Measurements from ENCODE around the gene KSR1.
"Not testable (repeated sequence)": the region's sequence is repeated elsewhere in the genome, so short reads cannot be mapped to it uniquely, and the experiment has no call there.

KSR1 gene

GRCh38 chr17:27631897-27632725 is 175.9 kb downstream of the KSR1 start:
- no peak overlapping the region for H3K27ac ChIP-seq (ENCODE audit: low read depth, low read length)
- H3K4me1 ChIP-seq (ENCODE audit: control insufficient read depth, insufficient read depth, low read length), result no peaks in the 10 kb centered on the region; the same call in 1 of the 2 replicates
- no peaks in the 10 kb centered on the region for H3K9me3 ChIP-seq (ENCODE audit: control insufficient read depth, insufficient read depth, low read depth, low read length)
- H3K36me3 ChIP-seq (ENCODE audit: control insufficient read depth, insufficient read depth, low read length), result no peaks in the 10 kb centered on the region
- H3K27me3 ChIP-seq (ENCODE audit: control insufficient read depth, insufficient read depth, low read length), result no peaks in the 10 kb centered on the region
- H3K4me3 ChIP-seq (ENCODE audit: low read depth, low read length), result no peak overlapping the region
- no peak overlapping the region for H3K9ac ChIP-seq (ENCODE audit: low read length)

GRCh38 chr17:27632766-27633165 is 176.5 kb downstream of the KSR1 start:
- not testable (repeated sequence) for H3K27ac ChIP-seq (ENCODE audit: low read depth, low read length); H3K9me3 ChIP-seq (ENCODE audit: control insufficient read depth, insufficient read depth, low read depth, low read length); H3K9ac ChIP-seq (ENCODE audit: low read length); H3K36me3 ChIP-seq (ENCODE audit: control insufficient read depth, insufficient read depth, low read length); H3K27me3 ChIP-seq (ENCODE audit: control insufficient read depth, insufficient read depth, low read length); H3K4me1 ChIP-seq (ENCODE audit: control insufficient read depth, insufficient read depth, low read length); H3K4me3 ChIP-seq (ENCODE audit: low read depth, low read length)

- H3K27ac ChIP-seq (ENCODE audit: low read depth, low read length), result no peak overlapping the region
These were observed 177.2 kb downstream of the KSR1 start for GRCh38 chr17:27633312-27634025.

GRCh38 chr17:27634026-27634335 is 177.7 kb downstream of the KSR1 start:
- no peak overlapping the region for H3K4me3 ChIP-seq (ENCODE audit: low read depth, low read length)
- no peak overlapping the region for H3K9ac ChIP-seq (ENCODE audit: low read length)
- no peaks in the 10 kb centered on the region; the same call in 1 of the 2 replicates for H3K4me1 ChIP-seq (ENCODE audit: control insufficient read depth, insufficient read depth, low read length)
- H3K9me3 ChIP-seq (ENCODE audit: control insufficient read depth, insufficient read depth, low read depth, low read length), result no peaks in the 10 kb centered on the region
- H3K27me3 ChIP-seq (ENCODE audit: control insufficient read depth, insufficient read depth, low read length), result no peaks in the 10 kb centered on the region
- no peaks in the 10 kb centered on the region for H3K36me3 ChIP-seq (ENCODE audit: control insufficient read depth, insufficient read depth, low read length)
- no peak overlapping the region for H3K27ac ChIP-seq (ENCODE audit: low read depth, low read length)

More at GRCh38 chr17:27633312-27634025, 177.2 kb downstream of the KSR1 start:
- no peaks in the 10 kb centered on the region for H3K27me3 ChIP-seq (ENCODE audit: control insufficient read depth, insufficient read depth, low read length)
- no peak overlapping the region for H3K9ac ChIP-seq (ENCODE audit: low read length)
- H3K36me3 ChIP-seq (ENCODE audit: control insufficient read depth, insufficient read depth, low read length), result no peaks in the 10 kb centered on the region
- H3K9me3 ChIP-seq (ENCODE audit: control insufficient read depth, insufficient read depth, low read depth, low read length), result no peaks in the 10 kb centered on the region
- no peaks in the 10 kb centered on the region; the same call in 1 of the 2 replicates for H3K4me1 ChIP-seq (ENCODE audit: control insufficient read depth, insufficient read depth, low read length)
- H3K4me3 ChIP-seq (ENCODE audit: low read depth, low read length), result no peak overlapping the region

- Histone ChIP-seq H3K9me3 (ENCODE audit: control insufficient read depth, insufficient read depth, low read depth, low read length) (no peaks in the 10 kb centered on the region), H3K27me3 (ENCODE audit: control insufficient read depth, insufficient read depth, low read length) (no peaks in the 10 kb centered on the region), H3K4me1 (ENCODE audit: control insufficient read depth, insufficient read depth, low read length) (no peaks in the 10 kb centered on the region; the same call in 1 of the 2 replicates), H3K36me3 (ENCODE audit: control insufficient read depth, insufficient read depth, low read length) (no peaks in the 10 kb centered on the region), H3K27ac (ENCODE audit: low read depth, low read length) (no peak overlapping the region), H3K4me3 (ENCODE audit: low read depth, low read length) (no peak overlapping the region), H3K9ac (ENCODE audit: low read length) (no peak overlapping the region)
These were observed 178.5 kb downstream of the KSR1 start for GRCh38 chr17:27634776-27635175.

- H3K4me3 ChIP-seq (ENCODE audit: low read depth, low read length), result no peak overlapping the region
- H3K4me1 ChIP-seq (ENCODE audit: control insufficient read depth, insufficient read depth, low read length), result no peaks in the 10 kb centered on the region; the same call in 1 of the 2 replicates
- no peak overlapping the region for H3K27ac ChIP-seq (ENCODE audit: low read depth, low read length)
- no peaks in the 10 kb centered on the region for H3K27me3 ChIP-seq (ENCODE audit: control insufficient read depth, insufficient read depth, low read length)
- no peak overlapping the region for H3K9ac ChIP-seq (ENCODE audit: low read length)
- no peaks in the 10 kb centered on the region for H3K36me3 ChIP-seq (ENCODE audit: control insufficient read depth, insufficient read depth, low read length)
- no peaks in the 10 kb centered on the region for H3K9me3 ChIP-seq (ENCODE audit: control insufficient read depth, insufficient read depth, low read depth, low read length)
These were observed 179.1 kb downstream of the KSR1 start for GRCh38 chr17:27635275-27635823.

GRCh38 chr17:27636005-27636520 is 179.8 kb downstream of the KSR1 start:
- not testable (repeated sequence) for H3K27ac ChIP-seq (ENCODE audit: low read depth, low read length); H3K9me3 ChIP-seq (ENCODE audit: control insufficient read depth, insufficient read depth, low read depth, low read length); H3K27me3 ChIP-seq (ENCODE audit: control insufficient read depth, insufficient read depth, low read length); H3K36me3 ChIP-seq (ENCODE audit: control insufficient read depth, insufficient read depth, low read length); H3K9ac ChIP-seq (ENCODE audit: low read length); H3K4me1 ChIP-seq (ENCODE audit: control insufficient read depth, insufficient read depth, low read length); H3K4me3 ChIP-seq (ENCODE audit: low read depth, low read length)

GRCh38 chr17:27637818-27638217 is 181.6 kb downstream of the KSR1 start:
- not testable (repeated sequence) for H3K4me3 ChIP-seq (ENCODE audit: low read depth, low read length); H3K27ac ChIP-seq (ENCODE audit: low read depth, low read length); H3K4me1 ChIP-seq (ENCODE audit: control insufficient read depth, insufficient read depth, low read length); H3K27me3 ChIP-seq (ENCODE audit: control insufficient read depth, insufficient read depth, low read length); H3K9me3 ChIP-seq (ENCODE audit: control insufficient read depth, insufficient read depth, low read depth, low read length); H3K36me3 ChIP-seq (ENCODE audit: control insufficient read depth, insufficient read depth, low read length); H3K9ac ChIP-seq (ENCODE audit: low read length)

GRCh38 chr17:27638415-27638914 is 182.2 kb downstream of the KSR1 start:
- not testable (repeated sequence) for H3K27ac ChIP-seq (ENCODE audit: low read depth, low read length); H3K4me1 ChIP-seq (ENCODE audit: control insufficient read depth, insufficient read depth, low read length); H3K9me3 ChIP-seq (ENCODE audit: control insufficient read depth, insufficient read depth, low read depth, low read length); H3K9ac ChIP-seq (ENCODE audit: low read length); H3K27me3 ChIP-seq (ENCODE audit: control insufficient read depth, insufficient read depth, low read length); H3K36me3 ChIP-seq (ENCODE audit: control insufficient read depth, insufficient read depth, low read length); H3K4me3 ChIP-seq (ENCODE audit: low read depth, low read length)

- Histone ChIP-seq H3K9ac (ENCODE audit: low read length) (no peak overlapping the region), H3K9me3 (ENCODE audit: control insufficient read depth, insufficient read depth, low read depth, low read length) (no peaks in the 10 kb centered on the region), H3K27ac (ENCODE audit: low read depth, low read length) (no peak overlapping the region), H3K4me3 (ENCODE audit: low read depth, low read length) (no peak overlapping the region), H3K4me1 (ENCODE audit: control insufficient read depth, insufficient read depth, low read length) (no peaks in the 10 kb centered on the region), H3K27me3 (ENCODE audit: control insufficient read depth, insufficient read depth, low read length) (no peaks in the 10 kb centered on the region), H3K36me3 (ENCODE audit: control insufficient read depth, insufficient read depth, low read length) (no peaks in the 10 kb centered on the region)
These were observed 184.5 kb downstream of the KSR1 start for GRCh38 chr17:27640790-27641189.

GRCh38 chr17:27644586-27644985 is 188.3 kb downstream of the KSR1 start:
- no peaks in the 10 kb centered on the region for H3K27me3 ChIP-seq (ENCODE audit: control insufficient read depth, insufficient read depth, low read length)
- H3K9me3 ChIP-seq (ENCODE audit: control insufficient read depth, insufficient read depth, low read depth, low read length), result no peaks in the 10 kb centered on the region
- H3K36me3 ChIP-seq (ENCODE audit: control insufficient read depth, insufficient read depth, low read length), result no peaks in the 10 kb centered on the region
- no peak overlapping the region for H3K4me3 ChIP-seq (ENCODE audit: low read depth, low read length)
- 0 out of 2 replicates have a peak, but pooled peaks cover 2% of the 10 kb centered on the region for H3K4me1 ChIP-seq (ENCODE audit: control insufficient read depth, insufficient read depth, low read length)
- H3K27ac ChIP-seq (ENCODE audit: low read depth, low read length), result no peak overlapping the region
- no peak overlapping the region for H3K9ac ChIP-seq (ENCODE audit: low read length)

Data from HUES6 (cell line).